Stimulated activated naive CD8-positive, alpha-beta T cell treated with anti-CD3 and anti-CD28 coated beads, Interleukin-15, Interleukin-2, amounts not matched to agents 100 ng/mL and 50 ng/mL, for 24 hours (primary cell): ENCODE data around the gene FAM219A.
"Not testable (repeated sequence)": the region's sequence is repeated elsewhere in the genome, so short reads cannot be mapped to it uniquely, and the experiment has no call there.

Experiments
- H3K27ac Mint-ChIP-seq: one replicate; pipeline ENCODE4 v1.8.0; 2021; ENCODE audit warnings: mild to moderate bottlenecking, mixed read lengths
- H3K27me3 Mint-ChIP-seq: one replicate; pipeline ENCODE4 v1.8.0; 2021; ENCODE audit warnings: mixed read lengths
- H3K36me3 Mint-ChIP-seq: one replicate; pipeline ENCODE4 v1.8.0; 2021; ENCODE audit warnings: low read depth, mixed read lengths
- H3K4me1 Mint-ChIP-seq: one replicate; pipeline ENCODE4 v1.8.0; 2021; ENCODE audit warnings: low read depth, mixed read lengths
- H3K4me3 Mint-ChIP-seq: one replicate; pipeline ENCODE4 v1.8.0; 2021; ENCODE audit warnings: mild to moderate bottlenecking, mixed read lengths
- H3K9me3 Mint-ChIP-seq: one replicate; pipeline ENCODE4 v1.8.0; 2021; ENCODE audit warnings: mixed read lengths

FAM219A gene

GRCh38 chr9:34374339-34374738, 84.0 kb downstream of the FAM219A start:
- H3K4me3 Mint-ChIP-seq: no peak overlapping the region
- no peak overlapping the region for H3K27ac Mint-ChIP-seq
- no peaks in the 10 kb centered on the region for H3K36me3 Mint-ChIP-seq
- H3K9me3 Mint-ChIP-seq: no peaks in the 10 kb centered on the region
- H3K27me3 Mint-ChIP-seq: no peaks in the 10 kb centered on the region
- H3K4me1 Mint-ChIP-seq: peaks cover 26% of the 10 kb centered on the region

GRCh38 chr9:34373749-34374148, 84.6 kb downstream of the FAM219A start:
- Mint-ChIP-seq H3K27ac (no peak overlapping the region), H3K36me3 (peaks cover 3% of the 10 kb centered on the region), H3K9me3 (no peaks in the 10 kb centered on the region), H3K4me3 (no peak overlapping the region), H3K27me3 (no peaks in the 10 kb centered on the region), H3K4me1 (peaks cover 23% of the 10 kb centered on the region)

- Mint-ChIP-seq H3K9me3 (no peaks in the 10 kb centered on the region), H3K36me3 (peaks cover 11% of the 10 kb centered on the region), H3K4me1 (peaks cover 23% of the 10 kb centered on the region), H3K4me3 (no peak overlapping the region), H3K27me3 (no peaks in the 10 kb centered on the region), H3K27ac (no peak overlapping the region)
Measured at GRCh38 chr9:34372467-34373011, 85.8 kb downstream of the FAM219A start.

- peaks cover under 1% of the 10 kb centered on the region for H3K9me3 Mint-ChIP-seq
- no peak overlapping the region for H3K27ac Mint-ChIP-seq
- peaks cover 18% of the 10 kb centered on the region for H3K4me1 Mint-ChIP-seq
- H3K27me3 Mint-ChIP-seq: no peaks in the 10 kb centered on the region
- peaks cover 16% of the 10 kb centered on the region for H3K36me3 Mint-ChIP-seq
- no peak overlapping the region for H3K4me3 Mint-ChIP-seq
Measured at GRCh38 chr9:34371886-34372466, 86.4 kb downstream of the FAM219A start.

- Mint-ChIP-seq H3K27me3 (no peaks in the 10 kb centered on the region), H3K4me1 (peaks cover 15% of the 10 kb centered on the region), H3K27ac (no peak overlapping the region), H3K9me3 (peaks cover 4% of the 10 kb centered on the region), H3K36me3 (peaks cover 21% of the 10 kb centered on the region), H3K4me3 (no peak overlapping the region)
Measured at GRCh38 chr9:34370970-34371880, 87.1 kb downstream of the FAM219A start.

- Mint-ChIP-seq H3K4me1 (peaks cover 8% of the 10 kb centered on the region), H3K27ac (no peak overlapping the region), H3K36me3 (peaks cover 21% of the 10 kb centered on the region), H3K9me3 (peaks cover 4% of the 10 kb centered on the region), H3K4me3 (no peak overlapping the region), H3K27me3 (no peaks in the 10 kb centered on the region)
Measured at GRCh38 chr9:34370335-34370969, 87.9 kb downstream of the FAM219A start.

- H3K4me3 Mint-ChIP-seq: no peak overlapping the region
- peaks cover 4% of the 10 kb centered on the region for H3K9me3 Mint-ChIP-seq
- H3K4me1 Mint-ChIP-seq: peaks cover 5% of the 10 kb centered on the region
- peaks cover 21% of the 10 kb centered on the region for H3K36me3 Mint-ChIP-seq
- no peaks in the 10 kb centered on the region for H3K27me3 Mint-ChIP-seq
- H3K27ac Mint-ChIP-seq: no peak overlapping the region
Measured at GRCh38 chr9:34369636-34370035, 88.7 kb downstream of the FAM219A start.

GRCh38 chr9:34368796-34369195, 89.6 kb downstream of the FAM219A start:
- Mint-ChIP-seq H3K36me3 (peaks cover 21% of the 10 kb centered on the region), H3K4me1 (peaks cover 11% of the 10 kb centered on the region)
- H3K27ac Mint-ChIP-seq, H3K4me3 Mint-ChIP-seq, H3K9me3 Mint-ChIP-seq, H3K27me3 Mint-ChIP-seq: not testable (repeated sequence)

GRCh38 chr9:34367751-34368410, 90.5 kb downstream of the FAM219A start:
- not testable (repeated sequence) for H3K4me3 Mint-ChIP-seq, H3K9me3 Mint-ChIP-seq, H3K27ac Mint-ChIP-seq, H3K27me3 Mint-ChIP-seq
- Mint-ChIP-seq H3K36me3 (peaks cover 21% of the 10 kb centered on the region), H3K4me1 (peaks cover 15% of the 10 kb centered on the region)

GRCh38 chr9:34366365-34366764, 92.0 kb downstream of the FAM219A start:
- Mint-ChIP-seq H3K4me3 (no peak overlapping the region), H3K4me1 (peaks cover 15% of the 10 kb centered on the region), H3K27me3 (no peaks in the 10 kb centered on the region), H3K36me3 (peaks cover 21% of the 10 kb centered on the region), H3K9me3 (peaks cover 4% of the 10 kb centered on the region), H3K27ac (no peak overlapping the region)

- peaks cover 21% of the 10 kb centered on the region for H3K36me3 Mint-ChIP-seq
- H3K4me1 Mint-ChIP-seq: peaks cover 13% of the 10 kb centered on the region
- no peak overlapping the region for H3K27ac Mint-ChIP-seq
- H3K27me3 Mint-ChIP-seq: no peaks in the 10 kb centered on the region
- peaks cover 4% of the 10 kb centered on the region for H3K9me3 Mint-ChIP-seq
- no peak overlapping the region for H3K4me3 Mint-ChIP-seq
Measured at GRCh38 chr9:34365282-34365681, 93.1 kb downstream of the FAM219A start.

GRCh38 chr9:34363619-34364351, 94.6 kb downstream of the FAM219A start:
- Mint-ChIP-seq H3K27me3 (no peaks in the 10 kb centered on the region), H3K4me3 (no peak overlapping the region), H3K27ac (no peak overlapping the region), H3K4me1 (peaks cover 9% of the 10 kb centered on the region), H3K9me3 (peaks cover 4% of the 10 kb centered on the region), H3K36me3 (peaks cover 18% of the 10 kb centered on the region)

- Mint-ChIP-seq H3K9me3 (peaks cover 8% of the 10 kb centered on the region), H3K27ac (no peak overlapping the region), H3K4me3 (no peak overlapping the region), H3K36me3 (peaks cover 12% of the 10 kb centered on the region), H3K27me3 (no peaks in the 10 kb centered on the region), H3K4me1 (peaks cover 9% of the 10 kb centered on the region)
Measured at GRCh38 chr9:34362614-34363214, 95.7 kb downstream of the FAM219A start.

GRCh38 chr9:34352957-34353356, 105.4 kb downstream of the FAM219A start:
- Mint-ChIP-seq H3K36me3 (peaks cover 22% of the 10 kb centered on the region), H3K9me3 (peaks cover 10% of the 10 kb centered on the region)
- not testable (repeated sequence) for H3K4me3 Mint-ChIP-seq, H3K27ac Mint-ChIP-seq, H3K4me1 Mint-ChIP-seq, H3K27me3 Mint-ChIP-seq
